ENCODE data around the gene BLVRB.
"Not testable (repeated sequence)": the region's sequence is repeated elsewhere in the genome, so short reads cannot be mapped to it uniquely, and the experiment has no call there.

DNA sequence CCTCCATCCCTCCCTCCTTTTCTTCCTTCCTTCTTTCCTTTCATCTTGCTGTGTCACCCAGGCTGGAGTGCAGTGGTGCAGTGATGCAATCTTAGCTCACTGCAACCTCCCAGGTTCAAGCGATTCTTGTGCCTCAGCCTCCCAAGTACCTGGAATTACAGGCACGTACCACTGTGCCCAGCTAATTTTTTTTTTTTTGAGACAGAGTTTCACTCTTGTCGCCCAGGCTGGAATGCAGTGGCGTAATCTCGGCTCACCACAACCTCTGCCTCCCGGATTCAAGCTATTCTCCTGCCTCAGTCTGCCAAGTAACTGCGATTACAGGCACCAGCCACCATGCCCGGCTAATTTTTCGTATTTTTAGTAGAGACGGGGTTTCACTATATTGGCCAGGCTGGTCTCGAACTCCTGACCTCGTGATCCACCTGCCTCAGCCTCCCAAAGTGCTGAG lies 1.9 kb downstream of the BLVRB start:
- TF ChIP-seq, protein P1, sequence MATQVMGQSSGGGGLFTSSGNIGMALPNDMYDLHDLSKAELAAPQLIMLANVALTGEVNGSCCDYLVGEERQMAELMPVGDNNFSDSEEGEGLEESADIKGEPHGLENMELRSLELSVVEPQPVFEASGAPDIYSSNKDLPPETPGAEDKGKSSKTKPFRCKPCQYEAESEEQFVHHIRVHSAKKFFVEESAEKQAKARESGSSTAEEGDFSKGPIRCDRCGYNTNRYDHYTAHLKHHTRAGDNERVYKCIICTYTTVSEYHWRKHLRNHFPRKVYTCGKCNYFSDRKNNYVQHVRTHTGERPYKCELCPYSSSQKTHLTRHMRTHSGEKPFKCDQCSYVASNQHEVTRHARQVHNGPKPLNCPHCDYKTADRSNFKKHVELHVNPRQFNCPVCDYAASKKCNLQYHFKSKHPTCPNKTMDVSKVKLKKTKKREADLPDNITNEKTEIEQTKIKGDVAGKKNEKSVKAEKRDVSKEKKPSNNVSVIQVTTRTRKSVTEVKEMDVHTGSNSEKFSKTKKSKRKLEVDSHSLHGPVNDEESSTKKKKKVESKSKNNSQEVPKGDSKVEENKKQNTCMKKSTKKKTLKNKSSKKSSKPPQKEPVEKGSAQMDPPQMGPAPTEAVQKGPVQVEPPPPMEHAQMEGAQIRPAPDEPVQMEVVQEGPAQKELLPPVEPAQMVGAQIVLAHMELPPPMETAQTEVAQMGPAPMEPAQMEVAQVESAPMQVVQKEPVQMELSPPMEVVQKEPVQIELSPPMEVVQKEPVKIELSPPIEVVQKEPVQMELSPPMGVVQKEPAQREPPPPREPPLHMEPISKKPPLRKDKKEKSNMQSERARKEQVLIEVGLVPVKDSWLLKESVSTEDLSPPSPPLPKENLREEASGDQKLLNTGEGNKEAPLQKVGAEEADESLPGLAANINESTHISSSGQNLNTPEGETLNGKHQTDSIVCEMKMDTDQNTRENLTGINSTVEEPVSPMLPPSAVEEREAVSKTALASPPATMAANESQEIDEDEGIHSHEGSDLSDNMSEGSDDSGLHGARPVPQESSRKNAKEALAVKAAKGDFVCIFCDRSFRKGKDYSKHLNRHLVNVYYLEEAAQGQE (IDR thresholded peaks at IDR 0.05; ENCODE audit: low read depth) = not testable (repeated sequence)
- TF ChIP-seq, protein P2, sequence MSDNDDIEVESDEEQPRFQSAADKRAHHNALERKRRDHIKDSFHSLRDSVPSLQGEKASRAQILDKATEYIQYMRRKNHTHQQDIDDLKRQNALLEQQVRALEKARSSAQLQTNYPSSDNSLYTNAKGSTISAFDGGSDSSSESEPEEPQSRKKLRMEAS (IDR thresholded peaks at IDR 0.05) = not testable (repeated sequence)
- TF ChIP-seq EP300 (IDR thresholded peaks at IDR 0.05; ENCODE audit: borderline replicate concordance); YY1 (IDR thresholded peaks at IDR 0.05; ENCODE audit: low read depth): not testable (repeated sequence)

Data from Ishikawa (cell line).